Nucleus accumbens (tissue), 56 donors: ENCODE data around the gene TMEM94.
A peak's percentile ranks its signal among the peaks of the same experiment; 100 is the strongest.

Experiments used
- DNase-seq, 56 donors: peaks; one replicate each; lab custom pipeline; 2025; lab: John Stamatoyannopoulos, UW

TMEM94 gene

GRCh38 chr17:75521290-75521689 lies 64.9 kb downstream of the TMEM94 start:
- DNase-seq = no peak

GRCh38 chr17:75521951-75522727 lies 65.7 kb downstream of the TMEM94 start:
- no peak for DNase-seq

DNA sequence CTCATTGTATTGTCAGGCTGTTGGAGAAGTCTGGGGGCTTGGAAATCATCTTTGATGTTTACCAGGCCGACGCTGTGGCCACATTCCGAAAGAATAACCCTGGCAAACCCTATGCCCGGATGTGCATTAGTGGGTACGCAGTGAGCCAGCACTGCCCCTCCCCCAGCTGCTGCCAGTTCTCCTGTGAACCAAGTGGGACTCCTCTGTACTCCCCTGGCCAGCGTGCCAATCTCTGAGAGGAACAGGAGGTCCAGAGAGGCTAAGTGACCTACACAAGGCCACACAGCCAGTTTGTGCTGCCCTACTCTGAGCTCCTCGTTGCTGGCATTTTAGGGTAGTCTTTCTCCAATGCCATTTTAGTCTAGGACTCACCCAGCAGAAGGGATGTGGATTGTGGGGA lies 67.2 kb downstream of the TMEM94 start:
- DNase-seq = no peak

- DNase-seq = no peak
Observed at GRCh38 chr17:75524269-75524969, 68.0 kb downstream of the TMEM94 start.

- DNase-seq = peak in 24 of 56 donors; percentile 23 to 76 (median 36)
Observed at GRCh38 chr17:75524970-75525805, 68.8 kb downstream of the TMEM94 start, which contains the start of gene LLGL2. Gene LLGL2, plus strand, starts transcription at chr17:75525697. Its CDS starts 17,730 bp downstream, at chr17:75543427.

DNA sequence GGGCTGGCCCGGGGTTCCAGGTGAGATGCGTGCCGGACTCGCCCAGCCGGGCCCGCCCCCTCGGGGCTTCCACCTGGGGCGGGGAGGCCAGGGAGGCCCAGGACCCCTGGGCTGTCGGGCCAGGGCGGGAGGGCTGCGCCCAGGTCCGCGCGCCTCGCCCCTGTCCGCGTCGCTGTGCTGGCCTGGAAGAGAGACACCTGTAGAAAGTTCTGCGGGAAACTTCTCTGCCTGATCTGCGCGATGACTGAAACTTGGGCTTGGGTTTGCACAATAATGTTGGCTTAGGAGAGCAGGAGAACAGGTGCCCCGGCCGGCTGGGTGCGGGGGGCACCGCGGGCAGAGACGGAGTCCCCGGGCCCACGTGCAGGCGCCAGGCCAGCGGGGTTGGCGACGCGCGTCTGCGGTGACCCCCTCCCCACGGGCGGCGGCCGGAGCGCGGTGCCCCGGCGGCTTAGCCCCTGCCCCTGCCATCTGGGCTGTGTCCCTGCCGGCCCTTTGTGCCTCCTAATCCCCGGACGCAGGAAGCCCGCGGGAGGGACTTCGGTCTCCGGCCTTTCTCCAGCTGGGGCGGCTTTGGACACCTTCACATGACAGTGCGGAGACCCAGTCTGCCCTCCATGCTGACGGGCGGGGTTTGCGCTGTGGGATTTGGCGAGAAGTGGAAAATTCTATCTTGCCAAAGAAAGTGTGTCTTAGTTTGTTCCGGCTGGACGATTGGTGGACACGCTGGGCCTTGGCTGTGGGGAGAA lies 69.5 kb downstream of the TMEM94 start:
- DNase-seq = no peak

DNA sequence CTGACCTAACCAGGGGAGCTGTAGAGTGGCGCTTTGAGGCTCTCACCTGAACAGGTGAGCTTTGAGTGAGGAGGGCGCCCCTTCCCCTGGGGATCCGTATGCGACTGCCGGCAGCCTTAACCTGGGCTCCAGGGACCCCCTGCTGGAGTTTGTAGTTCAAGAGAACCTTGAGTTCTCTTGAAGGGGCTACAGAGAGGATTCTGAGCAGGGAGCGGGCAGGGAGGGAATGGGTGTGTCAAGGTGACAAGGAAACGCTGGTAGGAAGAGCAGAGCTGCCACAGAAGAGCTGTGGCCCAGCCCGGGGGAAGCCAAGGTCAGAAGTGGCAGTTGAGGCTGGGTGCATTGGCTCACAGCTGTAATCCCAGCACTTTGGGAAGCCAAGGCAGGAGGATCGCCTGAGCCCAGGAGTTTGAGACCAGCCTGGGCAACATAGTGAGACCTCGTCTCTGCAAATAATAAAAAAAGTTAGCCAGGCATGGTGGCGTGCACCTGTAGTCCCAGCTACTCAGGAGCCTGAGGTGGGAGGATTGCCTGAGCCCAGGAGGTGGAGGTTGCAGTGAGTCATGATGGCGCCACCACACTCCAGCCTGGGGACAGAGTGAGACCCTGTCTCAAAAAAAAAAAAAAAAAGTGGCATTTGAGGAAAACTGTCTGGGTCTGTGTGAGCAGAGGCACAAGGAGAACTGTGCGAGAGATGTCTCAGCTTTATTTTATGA lies 70.3 kb downstream of the TMEM94 start:
- no peak for DNase-seq

- DNase-seq = no peak
Observed at GRCh38 chr17:75530837-75531720, 74.6 kb downstream of the TMEM94 start.

GRCh38 chr17:75531721-75532072 lies 75.3 kb downstream of the TMEM94 start:
- no peak for DNase-seq

DNA sequence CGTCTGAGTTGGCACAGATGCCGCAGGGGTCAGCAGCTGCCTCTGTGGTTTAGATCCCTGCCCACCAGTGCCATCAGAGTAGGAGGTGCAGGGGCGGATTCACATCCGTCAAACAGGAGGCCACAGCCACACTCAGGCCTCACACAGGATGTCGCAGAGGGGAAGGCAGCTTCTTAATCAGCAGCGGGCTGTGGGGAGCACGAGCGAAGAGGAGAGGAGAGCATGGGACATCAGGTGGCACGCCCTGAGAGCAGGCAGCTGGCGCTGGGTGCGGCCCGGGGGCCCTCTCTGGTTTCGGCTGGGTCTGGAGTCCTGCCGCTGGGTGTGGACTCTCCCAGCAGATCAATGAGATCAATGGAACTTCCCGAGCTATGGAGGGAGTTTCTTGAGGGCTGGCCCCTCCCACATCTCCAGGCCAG lies 78.7 kb downstream of the TMEM94 start:
- DNase-seq = no peak

DNA sequence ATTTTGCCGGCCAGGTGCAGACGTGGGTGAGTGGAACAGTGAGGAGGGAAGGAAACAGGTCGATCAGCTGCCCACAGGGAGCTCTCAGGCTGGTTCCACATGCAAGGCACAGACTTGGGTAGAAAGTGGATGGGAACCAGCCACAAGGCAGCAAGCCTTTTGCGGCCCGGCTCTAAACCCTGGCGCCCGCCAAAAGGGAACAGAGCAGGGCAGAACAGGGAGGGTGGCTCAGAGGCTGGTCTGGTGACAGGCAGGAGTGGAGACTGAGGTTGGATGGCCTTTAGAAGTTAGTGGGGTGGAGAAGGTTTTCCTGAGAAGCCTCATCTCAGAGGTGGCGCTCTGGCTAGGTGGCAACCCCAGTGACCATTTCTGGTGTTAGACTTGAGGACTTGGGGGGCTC lies 79.4 kb downstream of the TMEM94 start:
- DNase-seq = no peak

DNA sequence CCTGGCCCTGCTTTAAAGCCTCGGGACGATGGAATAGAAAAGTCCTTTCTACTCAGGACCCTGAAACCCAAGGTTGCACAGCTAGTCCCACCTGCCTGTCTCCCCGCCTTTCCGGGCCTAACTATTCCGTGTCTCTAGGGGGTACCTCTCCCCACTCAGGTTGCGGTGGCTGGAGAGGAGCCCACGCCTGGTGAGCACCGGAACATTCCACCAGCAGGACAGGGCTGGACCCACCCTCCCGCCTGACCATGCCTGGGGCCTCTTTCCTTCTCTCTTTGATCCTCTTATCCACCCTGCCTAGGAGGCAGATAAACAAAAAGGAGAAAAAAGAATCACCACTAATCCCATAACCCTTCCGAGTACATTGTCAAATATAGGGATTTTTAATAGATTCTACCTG lies 79.9 kb downstream of the TMEM94 start:
- DNase-seq = no peak

DNA sequence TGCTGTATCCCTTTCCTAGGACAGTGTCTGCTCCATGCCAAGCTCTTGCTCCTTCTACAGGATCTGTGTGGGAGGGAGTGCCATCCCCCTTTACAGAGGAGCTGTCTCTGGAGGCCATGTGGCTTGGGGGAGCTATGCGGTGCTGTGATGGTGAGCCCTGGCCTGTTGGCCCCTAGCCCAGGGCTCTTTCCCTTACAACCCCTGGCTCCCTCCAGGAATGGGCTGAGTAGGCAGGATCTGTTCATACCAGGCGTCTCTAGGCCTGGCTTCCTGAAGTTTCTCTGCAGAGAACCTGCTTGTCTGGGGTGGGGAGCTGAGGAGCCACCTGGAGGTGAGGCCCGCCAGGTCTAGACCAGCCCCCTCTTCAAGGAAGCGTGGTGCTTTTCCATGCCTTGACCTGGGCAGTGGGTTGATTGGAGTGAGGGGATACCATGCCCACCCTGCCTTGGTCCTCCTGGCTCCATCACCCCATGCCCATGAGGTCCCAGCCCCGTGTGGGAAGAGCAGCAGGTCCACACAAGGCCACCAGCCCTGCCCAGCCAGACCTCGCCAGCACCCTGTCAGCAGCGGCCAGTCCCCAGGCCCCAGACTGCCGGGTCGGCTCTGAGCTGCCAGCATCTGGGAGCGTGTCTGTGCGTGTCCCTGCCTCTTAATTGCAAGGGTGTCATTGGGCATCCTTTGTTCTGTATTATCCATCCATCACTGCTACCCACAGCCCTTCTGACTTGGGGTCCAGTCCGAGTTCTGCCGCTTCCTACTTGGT lies 83.7 kb downstream of the TMEM94 start:
- no peak for DNase-seq

DNA sequence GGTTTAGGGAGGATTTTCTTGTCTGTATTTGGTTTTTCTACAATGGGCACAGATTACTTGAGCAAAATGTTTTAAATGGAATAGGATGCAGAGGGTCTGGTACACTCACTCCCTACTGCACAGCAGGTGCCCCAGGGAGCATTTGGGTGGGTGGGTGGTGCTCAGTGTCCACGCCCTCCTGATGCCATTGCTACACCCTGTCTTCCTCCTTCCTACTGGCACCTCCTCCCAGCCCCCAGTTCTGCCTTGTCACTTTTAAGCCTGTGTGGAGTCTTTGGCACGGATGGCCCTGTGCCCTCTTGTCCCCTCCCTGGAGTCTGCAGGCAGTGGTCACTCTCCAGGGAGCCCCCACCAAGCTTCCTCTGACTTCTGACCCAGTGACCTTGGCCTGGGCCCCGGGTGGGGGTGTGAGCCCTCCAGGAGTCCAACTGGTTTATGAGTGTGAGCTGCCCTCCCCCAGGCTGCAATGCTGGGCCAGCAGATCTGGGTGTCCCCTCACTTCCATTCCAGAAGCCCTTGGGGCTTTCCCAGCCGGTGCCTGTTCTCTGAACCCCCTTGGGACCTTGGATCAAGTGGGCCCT lies 84.6 kb downstream of the TMEM94 start:
- no peak for DNase-seq

DNA sequence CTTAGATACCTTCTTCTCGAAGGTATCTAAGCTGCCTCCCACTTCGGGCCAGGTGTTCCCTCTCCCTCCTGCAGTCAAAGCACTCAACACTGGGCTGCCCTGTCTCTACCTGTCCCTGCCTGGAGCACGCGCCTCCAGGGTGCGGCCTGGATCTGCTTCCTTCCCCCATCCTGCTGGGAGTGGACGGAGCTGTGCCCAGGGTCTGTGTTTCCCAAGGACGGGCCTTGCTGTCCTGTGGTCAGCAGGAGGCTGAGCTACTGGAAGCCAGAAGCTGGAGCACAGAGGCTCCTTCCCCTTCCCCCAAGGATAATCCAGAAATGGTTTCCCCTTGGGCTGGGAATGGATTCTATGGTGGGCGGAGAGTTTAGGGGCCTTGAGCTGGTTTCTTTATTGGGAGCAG lies 85.8 kb downstream of the TMEM94 start:
- DNase-seq = no peak

- no peak for DNase-seq
Observed at GRCh38 chr17:75542728-75543336, 86.4 kb downstream of the TMEM94 start.

GRCh38 chr17:75544250-75544649 lies 87.8 kb downstream of the TMEM94 start:
- DNase-seq = no peak
